ENCODE measurements around the gene FBXL4. TPM values are rescaled to one million over a fixed set of nuclear protein-coding genes. Genes with fewer than 3 reads are reported as not detected.

FBXL4 gene
- total and polyA plus RNA-seq, 10 of the 15 experiments (the other 5 are each of a cell fraction or from before 2014, with no cell fraction given) = 2.9 to 16.9 (median 7.2) TPM

DNA sequence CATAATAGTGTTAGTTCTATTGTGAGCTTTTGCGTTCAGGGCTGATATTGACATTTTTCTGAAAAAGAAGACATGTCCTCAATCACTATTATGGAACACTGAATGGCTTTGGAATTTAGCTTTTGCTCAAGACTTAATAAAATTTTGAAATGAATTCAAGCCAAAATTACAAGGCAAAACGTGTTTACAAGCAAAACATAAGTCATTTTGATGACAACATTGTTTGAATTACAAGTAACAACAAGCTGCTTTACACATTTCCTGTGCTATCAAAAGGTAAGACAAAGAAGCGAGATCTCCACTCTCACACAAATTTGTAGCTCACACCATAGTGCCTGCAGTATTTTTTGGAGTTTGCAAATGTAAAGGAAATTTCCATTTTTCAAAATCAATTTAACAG lies 75.9 kb downstream of the FBXL4 start (continued):
- TF ChIP-seq, protein P1, sequence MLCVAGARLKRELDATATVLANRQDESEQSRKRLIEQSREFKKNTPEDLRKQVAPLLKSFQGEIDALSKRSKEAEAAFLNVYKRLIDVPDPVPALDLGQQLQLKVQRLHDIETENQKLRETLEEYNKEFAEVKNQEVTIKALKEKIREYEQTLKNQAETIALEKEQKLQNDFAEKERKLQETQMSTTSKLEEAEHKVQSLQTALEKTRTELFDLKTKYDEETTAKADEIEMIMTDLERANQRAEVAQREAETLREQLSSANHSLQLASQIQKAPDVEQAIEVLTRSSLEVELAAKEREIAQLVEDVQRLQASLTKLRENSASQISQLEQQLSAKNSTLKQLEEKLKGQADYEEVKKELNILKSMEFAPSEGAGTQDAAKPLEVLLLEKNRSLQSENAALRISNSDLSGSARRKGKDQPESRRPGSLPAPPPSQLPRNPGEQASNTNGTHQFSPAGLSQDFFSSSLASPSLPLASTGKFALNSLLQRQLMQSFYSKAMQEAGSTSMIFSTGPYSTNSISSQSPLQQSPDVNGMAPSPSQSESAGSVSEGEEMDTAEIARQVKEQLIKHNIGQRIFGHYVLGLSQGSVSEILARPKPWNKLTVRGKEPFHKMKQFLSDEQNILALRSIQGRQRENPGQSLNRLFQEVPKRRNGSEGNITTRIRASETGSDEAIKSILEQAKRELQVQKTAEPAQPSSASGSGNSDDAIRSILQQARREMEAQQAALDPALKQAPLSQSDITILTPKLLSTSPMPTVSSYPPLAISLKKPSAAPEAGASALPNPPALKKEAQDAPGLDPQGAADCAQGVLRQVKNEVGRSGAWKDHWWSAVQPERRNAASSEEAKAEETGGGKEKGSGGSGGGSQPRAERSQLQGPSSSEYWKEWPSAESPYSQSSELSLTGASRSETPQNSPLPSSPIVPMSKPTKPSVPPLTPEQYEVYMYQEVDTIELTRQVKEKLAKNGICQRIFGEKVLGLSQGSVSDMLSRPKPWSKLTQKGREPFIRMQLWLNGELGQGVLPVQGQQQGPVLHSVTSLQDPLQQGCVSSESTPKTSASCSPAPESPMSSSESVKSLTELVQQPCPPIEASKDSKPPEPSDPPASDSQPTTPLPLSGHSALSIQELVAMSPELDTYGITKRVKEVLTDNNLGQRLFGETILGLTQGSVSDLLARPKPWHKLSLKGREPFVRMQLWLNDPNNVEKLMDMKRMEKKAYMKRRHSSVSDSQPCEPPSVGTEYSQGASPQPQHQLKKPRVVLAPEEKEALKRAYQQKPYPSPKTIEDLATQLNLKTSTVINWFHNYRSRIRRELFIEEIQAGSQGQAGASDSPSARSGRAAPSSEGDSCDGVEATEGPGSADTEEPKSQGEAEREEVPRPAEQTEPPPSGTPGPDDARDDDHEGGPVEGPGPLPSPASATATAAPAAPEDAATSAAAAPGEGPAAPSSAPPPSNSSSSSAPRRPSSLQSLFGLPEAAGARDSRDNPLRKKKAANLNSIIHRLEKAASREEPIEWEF (IDR thresholded peaks at IDR 0.05; ENCODE audit: insufficient replicate concordance, low read depth, low read length) = no peak

DNA sequence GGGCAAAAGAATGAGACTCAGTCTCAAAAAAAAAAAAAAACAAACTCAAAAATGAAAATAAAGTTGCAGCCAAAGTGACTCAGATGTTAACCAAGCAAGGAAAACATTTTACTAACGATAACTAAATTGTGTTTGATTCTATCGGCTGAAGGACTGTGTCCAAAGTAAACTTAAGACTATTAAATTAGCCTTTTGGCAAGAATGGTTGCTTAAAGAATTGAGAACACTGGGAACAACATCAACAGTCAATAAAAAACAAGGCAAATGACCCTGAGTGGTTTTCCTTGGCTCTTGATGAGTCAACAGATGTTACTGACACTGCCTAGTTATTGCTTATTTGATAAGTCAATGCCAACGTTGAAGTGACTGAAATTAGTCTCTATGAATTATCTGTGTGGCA lies 76.7 kb downstream of the FBXL4 start:
- Histone ChIP-seq H3K9me3 (replicated peaks; ENCODE audit: control insufficient read depth, insufficient read depth, low read length) (no peaks in the 10 kb centered on the region), H3K4me1 (ENCODE audit: control insufficient read depth, insufficient read depth, low read length) (no peaks in the 10 kb centered on the region), H3K27ac (ENCODE audit: control insufficient read depth, insufficient read depth) (no peak overlapping the region), H2AFZ (ENCODE audit: control insufficient read depth, low read depth, low read length) (no peak overlapping the region), H3K27me3 (replicated peaks in 1 of 2; ENCODE audit: control insufficient read depth in 2 of 2, insufficient read depth in 2 of 2, low read length in 1 of 2) (no peaks in the 10 kb centered on the region), H3K36me3 (ENCODE audit: control insufficient read depth in 2 of 2, insufficient read depth in 2 of 2, low read length in 1 of 2) (peaks cover 0 to 3% of the 10 kb centered on the region in 2 experiments; a peak in 2 of 4 replicates), H4K20me1 (ENCODE audit: control insufficient read depth, insufficient read depth) (no peaks in the 10 kb centered on the region), H3K79me2 (ENCODE audit: control insufficient read depth, insufficient read depth, low read length) (no peaks in the 10 kb centered on the region), H3K9ac (ENCODE audit: control insufficient read depth, insufficient read depth, low read length) (no peak overlapping the region), H3K4me2 (ENCODE audit: control insufficient read depth, insufficient read depth) (no peak overlapping the region), H3K4me3 (no peak overlapping the region)
- in situ Hi-C loops (cut with MboI) = no loop called here
- ATAC-seq (no peak), FAIRE-seq (no peak), DNase-seq (ENCODE audit: low read depth, low spot score) (no peak)
- ChIA-PET POLR2A (no interaction called here), RAD21 (ENCODE audit: unreplicated experiment) (no interaction called here), SMC1A (ENCODE audit: uncharacterized antibody, unreplicated experiment) (no interaction called here), CTCF (interaction anchor here (0.6 kb wide), 1 partner anchor 1433 kb away, joined by 3 read pairs; no protein-coding TSS in a partner anchor)
- 97% methylated on average over 3 of the region's 3 CpGs for WGBS (ENCODE audit: insufficient coverage, insufficient replicate concordance, low lambda C conversion rate, missing lambda C conversion rate)
- no TSS peak for BruUV-seq (replicated peaks)
- intact Hi-C loops (cut with micrococcal nuclease; ENCODE audit: unreplicated experiment) = no loop called here
- TF ChIP-seq FOXM1 (IDR thresholded peaks at IDR 0.05; ENCODE audit: low read depth, low read length) (no peak), EED (IDR thresholded peaks at IDR 0.05; ENCODE audit: low read depth) (no peak), TCF3 (IDR thresholded peaks at IDR 0.05; ENCODE audit: borderline replicate concordance, insufficient read depth, low read depth, low read length) (no peak), CREM (IDR thresholded peaks at IDR 0.05; ENCODE audit: low read depth) (no peak), ZNF24 (IDR thresholded peaks at IDR 0.05) (no peak), RB1 (IDR thresholded peaks at IDR 0.05; ENCODE audit: borderline replicate concordance) (no peak), STAT3 (IDR thresholded peaks at IDR 0.05; ENCODE audit: low read depth, low read length) (no peak), TBL1XR1 (IDR thresholded peaks at IDR 0.05; ENCODE audit: low read depth, low read length) (no peak), SMAD1 (IDR thresholded peaks at IDR 0.05; ENCODE audit: low read depth, partially characterized antibody) (no peak), IRF4 (IDR thresholded peaks at IDR 0.05; ENCODE audit: low read depth, low read length) (no peak), TAF1 (IDR thresholded peaks at IDR 0.05; ENCODE audit: borderline replicate concordance, low read depth, low read length) (no peak)
- TF ChIP-seq, protein P2, sequence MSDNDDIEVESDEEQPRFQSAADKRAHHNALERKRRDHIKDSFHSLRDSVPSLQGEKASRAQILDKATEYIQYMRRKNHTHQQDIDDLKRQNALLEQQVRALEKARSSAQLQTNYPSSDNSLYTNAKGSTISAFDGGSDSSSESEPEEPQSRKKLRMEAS (IDR thresholded peaks at IDR 0.05; ENCODE audit: low read depth, low read length) = no peak
- TF ChIP-seq, protein P3, sequence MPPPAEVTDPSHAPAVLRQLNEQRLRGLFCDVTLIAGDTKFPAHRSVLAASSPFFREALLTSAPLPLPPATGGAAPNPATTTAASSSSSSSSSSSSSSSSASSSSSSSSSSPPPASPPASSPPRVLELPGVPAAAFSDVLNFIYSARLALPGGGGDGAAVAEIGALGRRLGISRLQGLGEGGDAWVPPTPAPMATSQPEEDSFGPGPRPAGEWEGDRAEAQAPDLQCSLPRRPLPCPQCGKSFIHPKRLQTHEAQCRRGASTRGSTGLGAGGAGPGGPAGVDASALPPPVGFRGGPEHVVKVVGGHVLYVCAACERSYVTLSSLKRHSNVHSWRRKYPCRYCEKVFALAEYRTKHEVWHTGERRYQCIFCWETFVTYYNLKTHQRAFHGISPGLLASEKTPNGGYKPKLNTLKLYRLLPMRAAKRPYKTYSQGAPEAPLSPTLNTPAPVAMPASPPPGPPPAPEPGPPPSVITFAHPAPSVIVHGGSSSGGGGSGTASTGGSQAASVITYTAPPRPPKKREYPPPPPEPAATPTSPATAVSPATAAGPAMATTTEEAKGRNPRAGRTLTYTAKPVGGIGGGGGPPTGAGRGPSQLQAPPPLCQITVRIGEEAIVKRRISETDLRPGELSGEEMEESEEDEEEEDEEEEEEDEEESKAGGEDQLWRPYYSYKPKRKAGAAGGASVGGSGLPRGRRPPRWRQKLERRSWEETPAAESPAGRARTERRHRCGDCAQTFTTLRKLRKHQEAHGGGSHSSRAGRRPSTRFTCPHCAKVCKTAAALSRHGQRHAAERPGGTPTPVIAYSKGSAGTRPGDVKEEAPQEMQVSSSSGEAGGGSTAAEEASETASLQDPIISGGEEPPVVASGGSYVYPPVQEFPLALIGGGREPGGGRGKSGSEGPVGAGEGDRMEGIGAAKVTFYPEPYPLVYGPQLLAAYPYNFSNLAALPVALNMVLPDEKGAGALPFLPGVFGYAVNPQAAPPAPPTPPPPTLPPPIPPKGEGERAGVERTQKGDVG (CRISPR knock-in tag; IDR thresholded peaks at IDR 0.05) = no peak
